ENCODE measurements around the gene MSANTD4. TPM values are rescaled to one million over a fixed set of nuclear protein-coding genes. Genes with fewer than 3 reads are reported as not detected.

The MSANTD4 gene
- total and polyA plus RNA-seq, 2 donors (not counting 3 experiments of a cell fraction or from before 2014, with no cell fraction given) = 3.9 to 15.0 TPM

DNA sequence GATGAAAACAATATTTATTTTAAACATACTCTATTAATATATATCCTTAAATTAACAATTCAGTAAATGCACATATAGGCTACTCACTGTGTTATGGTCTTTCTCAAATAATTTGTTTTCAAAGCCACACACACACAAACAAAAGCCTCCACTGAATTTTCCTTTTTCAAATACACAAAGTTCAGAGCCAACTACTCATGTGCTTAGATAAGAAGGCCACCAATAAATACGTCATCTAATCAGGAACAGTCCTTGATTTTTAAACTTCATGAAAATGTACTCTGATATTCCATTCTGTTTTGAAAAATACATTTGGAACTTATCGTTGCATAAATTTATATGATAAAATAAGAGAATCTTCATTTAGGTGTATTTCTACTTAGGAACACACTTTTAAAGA is 29.1 kb upstream of the MSANTD4 start:
- no peak overlapping the region for H3K4me2 ChIP-seq (ENCODE audit: insufficient read depth, low read length)
- H3K27ac ChIP-seq (ENCODE audit: insufficient read depth, low read depth, low read length) = no peak overlapping the region
- FAIRE-seq = no peak
- CTCF ChIA-PET = no interaction called here
- no peaks in the 10 kb centered on the region for H3K27me3 ChIP-seq (ENCODE audit: control insufficient read depth in 2 of 2, insufficient read depth in 2 of 2, low read length in 2 of 2)
- H3K9ac ChIP-seq (replicated peaks; ENCODE audit: extremely low read depth, insufficient read depth, low read length) = no peak overlapping the region
- DNase-seq (ENCODE audit: low read depth, low spot score) = no peak
- H3K4me3 ChIP-seq (replicated peaks in 1 of 3; ENCODE audit: insufficient read depth in 1 of 3, low read depth in 1 of 3, low read length in 3 of 3) = no peak overlapping the region
- no peaks in the 10 kb centered on the region for H3K36me3 ChIP-seq (ENCODE audit: control insufficient read depth in 2 of 2, extremely low read depth in 1 of 2, insufficient read depth in 2 of 2, low read length in 2 of 2)
- H3K9me3 ChIP-seq (replicated peaks; ENCODE audit: control insufficient read depth, insufficient read depth, low read length) = no peaks in the 10 kb centered on the region
- POLR2A ChIA-PET = no interaction called here
- H3K79me2 ChIP-seq (ENCODE audit: control insufficient read depth, insufficient read depth, low read length) = no peaks in the 10 kb centered on the region
- intact Hi-C loops (cut with micrococcal nuclease) = no loop called here
- no peaks in the 10 kb centered on the region for H4K20me1 ChIP-seq (replicated peaks; ENCODE audit: control insufficient read depth, extremely low read depth, insufficient read depth, low read length)
- H3K4me1 ChIP-seq (ENCODE audit: control insufficient read depth, extremely low read depth, insufficient read depth, low read length) = no peaks in the 10 kb centered on the region
- no TSS peak for BruUV-seq (replicated peaks)
- dilution Hi-C loops (cut with MboI; ENCODE audit: extremely low pct_ligation_motif_present, low sequenced_read_pairs) = no loop called here
- TF ChIP-seq EZH2 (IDR thresholded peaks at IDR 0.05; ENCODE audit: borderline replicate concordance, low read depth, low read length, severe bottlenecking) = no peak
- TF ChIP-seq JUN (IDR thresholded peaks at IDR 0.05; ENCODE audit: borderline replicate concordance, insufficient read depth, insufficient read length, low read depth) = no peak
- no peak for TF ChIP-seq POLR2A (IDR thresholded peaks at IDR 0.05; ENCODE audit: low read depth, low read length)
- no peak for TF ChIP-seq MYC (IDR thresholded peaks at IDR 0.05; ENCODE audit: low read depth, low read length)
- TF ChIP-seq, protein P1, sequence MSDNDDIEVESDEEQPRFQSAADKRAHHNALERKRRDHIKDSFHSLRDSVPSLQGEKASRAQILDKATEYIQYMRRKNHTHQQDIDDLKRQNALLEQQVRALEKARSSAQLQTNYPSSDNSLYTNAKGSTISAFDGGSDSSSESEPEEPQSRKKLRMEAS (IDR thresholded peaks at IDR 0.05; ENCODE audit: insufficient read depth, insufficient read length) = no peak
- TF ChIP-seq POLR2AphosphoS5 (IDR thresholded peaks at IDR 0.05; ENCODE audit: insufficient read depth, low read depth, low read length) = no peak
- TF ChIP-seq, protein P2, sequence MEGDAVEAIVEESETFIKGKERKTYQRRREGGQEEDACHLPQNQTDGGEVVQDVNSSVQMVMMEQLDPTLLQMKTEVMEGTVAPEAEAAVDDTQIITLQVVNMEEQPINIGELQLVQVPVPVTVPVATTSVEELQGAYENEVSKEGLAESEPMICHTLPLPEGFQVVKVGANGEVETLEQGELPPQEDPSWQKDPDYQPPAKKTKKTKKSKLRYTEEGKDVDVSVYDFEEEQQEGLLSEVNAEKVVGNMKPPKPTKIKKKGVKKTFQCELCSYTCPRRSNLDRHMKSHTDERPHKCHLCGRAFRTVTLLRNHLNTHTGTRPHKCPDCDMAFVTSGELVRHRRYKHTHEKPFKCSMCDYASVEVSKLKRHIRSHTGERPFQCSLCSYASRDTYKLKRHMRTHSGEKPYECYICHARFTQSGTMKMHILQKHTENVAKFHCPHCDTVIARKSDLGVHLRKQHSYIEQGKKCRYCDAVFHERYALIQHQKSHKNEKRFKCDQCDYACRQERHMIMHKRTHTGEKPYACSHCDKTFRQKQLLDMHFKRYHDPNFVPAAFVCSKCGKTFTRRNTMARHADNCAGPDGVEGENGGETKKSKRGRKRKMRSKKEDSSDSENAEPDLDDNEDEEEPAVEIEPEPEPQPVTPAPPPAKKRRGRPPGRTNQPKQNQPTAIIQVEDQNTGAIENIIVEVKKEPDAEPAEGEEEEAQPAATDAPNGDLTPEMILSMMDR (IDR thresholded peaks at IDR 0.05; ENCODE audit: extremely low read depth in 1 of 2, insufficient read depth in 1 of 2, low read depth in 1 of 2, low read length in 2 of 2) = no peak
- no peak for TF ChIP-seq GATA2 (IDR thresholded peaks at IDR 0.05; ENCODE audit: insufficient read depth, insufficient read length, low read depth, low read length)
- no peak for TF ChIP-seq FOS (IDR thresholded peaks at IDR 0.05; ENCODE audit: borderline replicate concordance, insufficient read depth, low read length)
- no peak overlapping the region for H2AFZ ChIP-seq (ENCODE audit: low read depth, low read length)
- H3K9me1 ChIP-seq (replicated peaks; ENCODE audit: control insufficient read depth, extremely low read depth, insufficient read depth, low read length) = no peaks in the 10 kb centered on the region

Data from endothelial cell of umbilical vein (primary cell).